GM19397 (cell line): ENCODE data around the gene APOL4.
"Not testable (repeated sequence)": the region's sequence is repeated elsewhere in the genome, so short reads cannot be mapped to it uniquely, and the experiment has no call there.

ENCODE experiments used
- ATAC-seq: cut with Tn5 transposase; IDR thresholded peaks from one replicate; pipeline ENCODE4 v1.9.1; 2021; ENCODE audit warnings: mild to moderate bottlenecking, moderate library complexity; ENCODE audit not compliant: unreplicated experiment

The APOL4 gene

GRCh38 chr22:36201630-36202319 lies at the start of gene APOL4:
TSS of gene APOL4 (minus strand) at chr22:36201809. CDS start at chr22:36201734, 75 bp downstream.
- no peak for ATAC-seq

DNA sequence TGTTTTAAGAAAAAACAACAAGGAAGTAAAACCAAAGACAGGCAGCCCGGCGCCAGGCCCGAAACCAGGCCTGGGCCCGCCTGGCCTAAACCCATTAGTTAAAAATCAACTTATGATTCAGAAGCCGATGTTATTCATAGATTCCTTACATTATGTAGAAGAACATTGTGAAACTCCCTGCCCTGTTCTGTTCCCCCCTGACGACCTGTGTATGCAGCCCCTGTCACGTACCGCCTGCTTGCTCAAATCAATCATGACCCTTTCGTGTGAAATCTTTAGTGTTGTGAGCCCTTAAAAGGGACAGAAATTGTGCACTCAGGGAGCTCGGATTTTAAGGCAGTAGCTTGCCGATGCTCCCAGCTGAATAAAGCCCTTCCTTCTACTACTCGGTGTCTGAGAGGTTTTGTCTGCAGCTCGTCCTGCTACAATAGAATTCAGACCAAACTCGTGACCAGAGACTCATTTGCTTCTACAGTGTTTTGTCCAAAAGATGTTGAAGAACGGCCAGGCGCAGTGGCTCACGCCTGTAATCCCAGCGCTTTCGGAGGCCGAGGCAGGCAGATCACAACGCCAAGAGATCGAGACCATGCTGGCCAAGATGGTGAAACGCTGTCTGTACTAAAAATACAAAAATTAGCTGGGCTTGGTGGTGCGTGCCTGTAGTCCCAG lies 48.8 kb upstream of the APOL4 start:
- ATAC-seq, result not testable (repeated sequence)

- no peak for ATAC-seq
Observed at GRCh38 chr22:36249160-36249559, 47.6 kb upstream of the APOL4 start.

DNA sequence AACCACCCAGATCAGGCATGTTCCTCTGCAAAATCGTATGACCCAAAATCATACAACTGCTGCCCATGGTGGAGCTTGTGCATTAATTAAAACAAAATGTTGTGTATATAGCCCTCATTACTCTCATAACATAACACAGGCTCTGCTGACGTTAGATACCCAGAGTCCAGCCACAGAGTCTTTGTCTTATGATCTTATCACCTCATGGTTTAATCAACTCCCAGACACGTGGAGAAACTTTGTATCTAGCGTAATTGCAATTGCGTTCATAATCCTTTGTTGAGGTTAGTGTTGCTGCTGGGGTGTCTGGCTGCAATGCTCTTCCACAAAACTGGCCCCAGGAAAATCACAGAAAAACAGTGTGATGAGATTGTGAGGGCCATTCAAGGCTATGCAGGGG lies 46.3 kb upstream of the APOL4 start:
- no peak for ATAC-seq

DNA sequence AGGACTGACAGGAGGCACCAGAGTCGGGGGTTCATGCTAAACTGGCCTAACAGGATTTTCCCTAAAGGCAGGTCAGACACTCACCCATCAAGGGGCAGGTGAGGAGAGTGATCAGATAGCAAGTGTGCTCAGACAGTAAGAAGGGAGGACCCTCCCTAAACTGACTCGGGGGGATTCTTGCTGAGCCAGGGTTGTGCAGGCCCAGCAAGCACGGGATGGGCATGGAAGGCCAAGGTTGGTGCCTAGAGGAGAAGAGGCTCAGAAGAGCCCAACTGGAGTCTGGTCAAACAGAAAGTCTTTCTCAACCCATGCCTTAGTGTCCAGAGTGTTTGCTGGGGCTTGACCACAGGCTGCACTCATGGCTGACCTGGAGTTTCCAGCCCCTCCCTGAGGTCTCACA lies 45.1 kb upstream of the APOL4 start:
- ATAC-seq, result no peak

GRCh38 chr22:36245805-36246356 lies 44.3 kb upstream of the APOL4 start:
- no peak for ATAC-seq

GRCh38 chr22:36244522-36245391 lies 43.1 kb upstream of the APOL4 start:
- no peak for ATAC-seq

DNA sequence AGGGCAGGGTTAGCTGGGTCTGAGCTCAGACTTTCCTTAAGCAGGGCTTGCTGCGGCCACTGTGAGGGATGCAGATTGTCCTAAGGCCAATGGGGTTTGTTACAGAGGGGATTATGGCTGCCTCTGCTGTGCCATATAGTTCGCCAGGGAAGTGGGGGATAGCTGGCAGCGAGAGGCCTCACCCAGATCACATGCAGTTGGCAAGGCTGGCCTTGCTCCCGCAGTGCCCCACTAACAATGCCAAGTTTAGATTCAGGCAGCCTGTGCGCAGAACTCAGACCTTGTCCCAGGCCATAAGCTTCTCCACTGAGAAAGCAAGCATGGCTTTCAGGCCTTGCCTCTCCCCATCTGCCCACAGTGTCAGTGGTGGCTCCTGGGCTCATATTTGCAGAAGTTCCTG lies 42.4 kb upstream of the APOL4 start:
- no peak for ATAC-seq

GRCh38 chr22:36239401-36240171 lies 38.0 kb upstream of the APOL4 start, which contains the start of gene APOL2:
TSS of gene APOL2 (minus strand) at chr22:36239527. CDS start at chr22:36233162, 6,365 bp downstream.
- peak; percentile 63 for ATAC-seq

DNA sequence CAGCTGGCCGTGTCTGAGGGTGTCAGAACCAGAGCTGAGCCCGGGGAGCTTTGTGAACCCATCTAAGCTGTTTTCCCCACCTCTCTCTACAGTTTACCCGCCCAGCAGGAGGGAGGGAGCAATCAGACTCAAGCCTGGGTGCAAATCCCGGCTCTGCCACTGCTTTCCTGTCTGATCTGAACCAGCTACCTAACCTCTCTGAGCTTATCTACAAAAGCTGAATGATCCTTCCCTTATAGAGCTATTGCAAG lies 37.5 kb upstream of the APOL4 start:
- ATAC-seq, result peak; percentile 4

- peak; percentile 16 for ATAC-seq
Observed at GRCh38 chr22:36238373-36239149, 37.0 kb upstream of the APOL4 start.

GRCh38 chr22:36237462-36238372 lies 36.1 kb upstream of the APOL4 start:
- ATAC-seq, result no peak

DNA sequence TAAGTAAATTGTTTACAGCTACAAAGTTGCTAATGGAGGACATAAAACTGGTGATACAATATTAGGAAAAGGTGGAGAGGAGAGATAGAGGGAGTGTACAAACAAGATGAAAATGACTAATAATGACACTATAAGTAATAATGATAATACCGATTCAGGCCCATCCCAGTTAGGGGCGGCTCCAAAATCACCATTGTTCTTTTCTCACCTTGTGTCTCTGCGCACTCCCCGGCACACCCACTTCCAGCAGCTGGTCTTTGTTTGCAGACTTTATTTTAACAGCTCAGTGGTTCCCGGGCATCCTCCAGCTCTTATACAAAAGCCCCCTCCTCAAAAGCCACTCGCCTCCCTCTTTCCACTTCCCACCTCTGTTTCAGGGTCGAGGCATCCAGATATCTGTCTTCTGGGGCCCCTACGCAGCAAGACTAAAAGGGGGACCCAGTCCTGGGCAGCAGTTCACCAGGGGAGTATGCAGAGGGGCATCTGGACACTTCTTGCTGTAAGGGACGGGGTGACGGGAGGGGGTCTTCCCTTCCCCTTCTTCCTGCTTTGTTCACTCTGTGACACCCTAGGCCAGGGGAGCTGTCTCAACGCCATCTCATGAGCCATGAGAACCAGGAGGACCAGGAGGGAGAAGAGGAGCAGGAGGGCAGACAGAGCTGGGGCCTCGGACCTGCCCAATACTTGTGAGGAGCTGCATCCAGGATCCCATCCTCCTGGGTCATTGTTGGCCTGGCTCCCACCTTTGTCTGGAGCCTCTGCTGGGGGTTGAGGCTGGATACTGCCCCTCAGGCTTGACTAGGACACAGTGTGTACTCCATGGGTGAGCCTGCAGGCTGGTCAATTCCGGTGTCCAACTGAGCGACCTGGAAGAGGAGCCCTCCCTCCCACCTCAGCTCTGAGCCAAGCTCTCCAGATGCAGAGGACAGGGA lies 35.0 kb upstream of the APOL4 start:
- ATAC-seq, result no peak

DNA sequence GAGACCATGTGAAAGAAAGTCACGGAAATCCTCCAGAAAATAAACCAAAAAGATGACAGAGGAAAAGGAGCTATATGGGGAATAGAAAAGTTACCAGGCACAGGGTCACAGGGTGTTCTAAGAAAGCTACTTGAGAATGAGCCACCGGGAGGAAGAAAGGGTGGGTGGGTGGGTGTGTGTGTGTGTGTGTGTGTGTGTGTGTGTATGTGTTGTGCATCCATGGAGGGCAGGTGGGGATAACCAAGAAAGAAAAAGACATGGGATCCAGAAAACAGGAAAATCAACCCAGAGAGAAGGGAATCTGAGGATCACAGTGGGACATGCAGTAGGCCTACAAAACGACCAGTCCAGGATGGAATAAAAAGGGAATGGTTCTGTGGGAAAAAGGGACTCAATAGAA lies 34.0 kb upstream of the APOL4 start:
- ATAC-seq, result no peak

DNA sequence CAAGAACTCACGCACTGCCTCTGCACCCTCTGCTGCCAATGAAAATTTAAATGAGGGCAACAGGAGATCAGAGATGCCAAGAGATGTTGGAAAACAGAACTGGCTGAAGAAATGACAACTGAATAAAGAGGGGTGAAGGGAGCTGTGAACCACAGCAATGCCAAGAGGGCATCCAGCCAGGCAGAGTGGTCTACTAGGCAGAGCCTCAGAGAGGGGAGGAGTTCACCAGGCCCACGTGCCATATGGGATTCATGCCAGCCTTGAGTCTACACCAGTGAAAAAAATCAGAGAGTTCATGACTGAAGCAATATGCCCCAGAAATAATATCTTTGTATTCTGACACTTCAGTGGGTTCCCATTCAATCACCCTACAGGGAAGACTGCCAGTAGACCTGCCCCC lies 33.3 kb upstream of the APOL4 start:
- no peak for ATAC-seq

- no peak for ATAC-seq
Observed at GRCh38 chr22:36234213-36234612, 32.6 kb upstream of the APOL4 start.

GRCh38 chr22:36233796-36234195 lies 32.2 kb upstream of the APOL4 start:
- no peak for ATAC-seq
